ENCODE data around the gene ABLIM2.

Gene ABLIM2

DNA sequence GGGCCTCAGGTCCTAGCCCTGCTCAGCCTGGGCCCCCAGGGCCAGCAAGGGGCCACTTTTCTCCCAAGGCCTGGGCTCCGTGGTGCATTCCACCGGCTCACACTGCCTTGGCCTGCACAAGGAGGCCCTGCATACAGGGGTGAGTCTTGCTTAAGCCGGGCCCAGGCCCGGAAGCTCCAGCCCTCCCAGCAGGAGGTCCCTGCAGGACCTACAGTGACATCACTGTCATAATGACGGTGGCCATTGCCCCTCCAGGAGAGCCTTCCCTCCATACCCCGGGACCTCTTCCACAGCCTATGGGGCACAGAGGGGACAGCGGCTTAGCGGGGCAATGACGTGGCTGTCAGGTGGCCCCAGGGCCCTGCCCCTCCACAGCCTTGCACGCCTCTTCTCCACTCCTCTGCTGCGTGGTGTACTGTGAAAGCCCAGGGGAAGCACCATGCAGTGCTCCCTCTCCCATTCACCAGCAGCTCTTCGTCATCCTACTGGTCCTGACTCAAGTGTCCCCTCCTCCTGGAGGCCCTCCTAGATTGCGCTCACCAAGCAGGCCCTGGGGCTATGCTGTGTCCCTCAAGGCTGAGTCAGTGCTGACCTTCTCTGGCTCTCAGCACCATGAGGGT is 186.6 kb downstream of the ABLIM2 start:
- DNase-seq, result no peak

DNA sequence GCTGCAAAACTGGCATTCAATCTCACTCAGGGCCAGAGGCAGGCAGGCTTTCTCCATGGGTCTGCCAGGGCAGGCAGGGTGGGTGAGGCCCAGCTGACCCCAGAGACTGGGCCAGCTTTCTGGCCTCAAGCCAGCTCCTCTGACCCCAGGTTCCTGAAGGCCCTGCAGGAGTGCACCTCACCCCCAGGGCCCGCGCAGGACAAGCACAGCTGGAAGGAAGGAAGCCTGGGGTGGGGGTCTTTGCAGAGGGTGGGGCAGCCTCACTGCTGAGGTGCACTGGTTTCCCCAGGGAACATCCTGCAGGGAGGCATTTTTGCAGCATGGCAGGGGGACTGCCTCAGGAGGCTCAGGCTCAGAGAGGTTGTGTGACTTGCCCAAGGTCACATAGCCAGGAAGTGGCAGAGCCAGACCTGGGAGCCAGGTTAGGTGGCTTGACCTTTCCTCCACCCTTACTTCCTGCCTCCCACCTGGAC is 187.4 kb downstream of the ABLIM2 start:
- DNase-seq, result no peak

DNA sequence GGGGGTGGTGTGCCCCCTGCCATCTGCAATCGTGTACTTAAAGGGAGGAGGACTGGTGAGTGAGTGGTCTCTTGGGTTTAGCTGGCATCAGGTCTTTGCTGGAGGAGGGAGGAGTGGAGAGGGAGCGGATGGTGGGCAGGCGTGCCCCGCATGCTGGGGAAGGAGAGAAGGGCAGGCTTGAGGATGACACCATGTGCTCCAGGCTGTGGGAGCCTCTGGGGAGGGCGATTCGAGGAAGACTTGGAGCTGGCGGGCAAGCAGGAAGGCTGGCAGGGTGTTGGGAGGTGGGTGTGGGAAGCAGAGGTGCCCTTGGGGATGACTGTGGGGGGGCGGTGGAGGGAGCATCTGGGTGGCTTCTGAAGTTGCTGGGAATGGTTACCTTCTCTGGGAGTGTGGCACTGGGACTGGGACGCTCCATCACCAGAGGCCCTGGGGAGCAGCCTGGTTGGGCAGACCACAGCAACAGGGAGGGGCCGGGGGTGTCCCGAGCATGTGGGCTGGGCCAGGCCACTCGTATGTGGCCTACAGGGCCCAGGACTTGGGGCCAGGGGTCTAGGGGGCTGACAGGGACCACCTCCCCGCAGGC is 188.2 kb downstream of the ABLIM2 start:
- no peak for DNase-seq

DNA sequence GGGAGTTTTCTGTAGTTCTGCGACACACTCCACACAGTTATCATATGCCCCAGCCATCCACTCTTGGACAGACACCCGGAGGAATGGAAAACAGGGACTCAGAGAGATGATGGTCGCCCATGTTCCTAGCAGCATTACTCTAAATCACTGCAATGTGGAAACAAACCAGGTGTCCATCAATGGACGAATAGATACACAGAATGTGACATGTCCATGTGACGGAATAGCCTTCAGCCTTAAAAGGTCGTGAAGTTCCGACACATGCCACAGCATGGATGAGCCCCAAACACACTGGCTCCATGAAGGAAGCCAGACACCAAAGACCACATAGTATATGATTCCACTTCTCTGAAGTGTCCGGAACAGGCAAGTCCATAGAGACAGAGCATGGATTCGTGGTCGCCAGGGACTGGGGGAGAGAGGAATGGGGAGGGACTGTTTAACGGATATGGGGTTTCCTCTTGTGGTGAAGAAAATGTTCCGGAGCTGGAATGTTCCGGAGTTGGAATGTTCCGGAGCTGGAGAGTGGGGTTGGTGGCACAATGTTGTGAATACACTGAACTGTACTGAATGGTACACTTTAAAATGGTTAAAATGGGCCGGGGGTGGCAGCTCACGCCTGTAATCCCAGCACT is 190.2 kb downstream of the ABLIM2 start:
- DNase-seq, result no peak

DNA sequence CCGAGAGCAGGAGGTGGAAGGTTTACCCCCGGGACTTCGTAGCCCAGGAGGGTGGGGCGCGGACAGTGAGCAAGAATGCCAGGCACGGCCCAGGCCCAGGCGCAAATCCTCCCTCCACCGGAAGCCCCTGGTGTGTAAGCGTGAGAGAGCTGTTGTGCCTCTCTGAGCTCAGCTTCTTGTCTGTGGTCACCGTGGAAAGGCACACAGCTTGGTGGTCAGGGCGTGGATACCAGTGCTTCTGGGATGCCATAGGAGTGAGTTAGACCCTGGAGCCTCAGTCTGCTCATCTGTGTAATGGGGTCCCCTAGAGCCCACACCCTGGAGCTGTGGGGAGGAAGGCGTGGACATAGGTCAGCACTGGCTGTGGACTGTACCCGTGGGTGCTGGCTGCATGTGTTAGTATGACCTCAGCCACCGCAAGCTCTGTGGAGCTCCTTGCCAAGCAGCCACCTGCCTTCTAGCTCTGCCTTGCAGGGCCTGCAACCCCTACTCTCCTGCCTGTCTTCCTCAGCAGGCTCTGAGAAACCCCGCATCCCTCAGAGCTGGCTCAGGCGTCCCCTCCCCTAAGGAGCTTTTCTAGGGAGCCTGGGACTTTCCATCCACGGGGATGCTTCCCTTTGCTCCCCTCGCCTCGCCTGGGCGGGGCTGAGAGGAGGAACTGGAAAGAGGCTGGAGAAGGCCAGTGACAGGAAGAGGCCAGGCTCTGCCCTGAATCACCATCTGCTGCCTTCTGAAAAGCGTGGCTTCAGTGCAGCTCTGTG is 190.9 kb downstream of the ABLIM2 start:
- DNase-seq, result no peak

DNA sequence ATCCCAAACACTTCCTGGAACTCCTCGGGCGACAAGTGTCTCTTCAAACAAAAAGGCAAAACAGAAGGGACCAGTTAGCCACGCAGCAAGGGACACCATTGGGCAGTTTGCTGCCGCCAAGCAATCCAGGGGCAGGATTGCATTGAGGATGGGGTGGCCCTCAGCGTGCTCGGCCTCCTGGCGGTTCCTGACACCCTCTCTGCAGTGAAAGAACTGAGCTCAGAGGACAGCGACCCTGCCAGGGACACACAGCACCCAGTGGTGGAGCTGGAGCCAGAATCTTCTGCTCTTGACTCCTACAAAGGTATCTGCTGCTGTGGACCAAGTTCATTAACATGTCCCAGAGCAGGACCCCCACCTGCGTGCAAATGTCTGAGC is 191.6 kb downstream of the ABLIM2 start:
- no peak for DNase-seq

DNA sequence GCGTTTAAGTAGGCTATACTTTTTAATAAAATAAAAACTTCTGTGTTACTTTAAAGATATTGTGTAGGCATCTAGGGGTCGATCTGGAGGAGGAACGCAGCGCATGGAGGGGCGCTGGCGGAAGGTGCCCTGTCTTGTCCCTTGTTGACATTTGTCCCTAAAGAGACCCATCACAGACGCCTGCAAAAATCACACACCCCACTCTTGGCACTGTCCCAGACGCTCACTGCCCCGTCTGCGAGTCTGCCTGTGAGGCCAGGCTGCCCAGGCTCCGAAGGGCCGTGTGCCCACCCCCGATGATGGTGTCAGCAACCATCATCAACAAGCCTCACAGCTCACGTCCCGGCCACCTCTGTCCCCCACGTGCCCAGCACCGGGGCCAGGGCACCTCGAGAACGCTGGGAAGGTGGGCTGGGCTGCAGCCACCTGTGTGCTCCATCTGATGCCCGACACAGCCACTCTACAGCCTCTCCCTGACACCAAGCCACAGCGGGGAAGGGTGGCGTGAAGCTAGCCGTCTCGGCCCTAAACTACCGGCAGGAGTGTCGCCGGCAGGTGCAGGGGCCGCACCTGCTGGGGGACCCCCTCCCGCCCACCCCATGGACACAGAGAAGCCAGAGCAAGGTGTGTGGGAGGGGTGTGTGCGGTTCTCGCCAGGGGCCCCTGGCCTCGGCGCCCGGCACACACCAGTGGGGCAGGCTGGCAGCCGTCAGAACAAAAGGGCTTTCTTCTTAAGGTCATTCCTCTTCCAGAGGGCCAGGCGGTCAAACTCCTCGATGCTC is 192.1 kb downstream of the ABLIM2 start:
- no peak for DNase-seq

DNA sequence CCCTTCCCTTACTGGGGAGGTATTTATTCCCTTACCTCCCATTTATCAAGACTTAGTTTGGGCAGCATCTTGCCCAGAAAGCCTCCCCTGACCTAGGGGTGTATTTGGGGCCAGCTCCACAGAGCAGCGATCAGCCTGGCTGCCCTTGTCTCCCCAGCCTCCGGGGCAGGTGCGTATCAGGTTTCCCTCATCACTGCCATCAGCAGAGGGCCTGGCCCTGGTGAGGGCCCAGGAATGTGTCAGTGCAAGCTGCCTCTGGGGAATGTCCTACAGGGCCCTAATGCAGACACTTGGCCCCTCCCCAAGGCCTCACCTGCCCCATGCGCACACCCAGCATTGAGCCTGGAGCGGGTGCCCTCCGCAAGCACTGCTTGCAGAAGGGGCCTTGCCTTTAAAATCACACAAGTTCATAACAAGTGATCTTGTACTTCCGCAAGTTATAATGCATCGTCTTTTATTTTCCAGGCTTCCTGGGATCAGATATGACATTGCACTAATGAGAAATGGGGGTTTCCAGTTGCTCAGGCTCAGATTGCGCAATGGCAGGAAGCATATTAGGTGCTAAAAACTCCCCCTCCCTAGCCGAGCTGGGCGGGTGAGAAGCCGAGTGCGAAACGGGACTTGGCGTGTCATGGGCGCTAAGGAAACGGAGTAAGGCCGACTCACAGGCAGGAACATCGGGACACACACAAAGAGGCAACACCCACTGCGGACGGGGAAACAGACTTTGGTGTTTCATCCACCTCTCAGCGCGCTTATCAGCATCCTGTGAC is 193.5 kb downstream of the ABLIM2 start:
- peak; percentile 60 for DNase-seq

DNA sequence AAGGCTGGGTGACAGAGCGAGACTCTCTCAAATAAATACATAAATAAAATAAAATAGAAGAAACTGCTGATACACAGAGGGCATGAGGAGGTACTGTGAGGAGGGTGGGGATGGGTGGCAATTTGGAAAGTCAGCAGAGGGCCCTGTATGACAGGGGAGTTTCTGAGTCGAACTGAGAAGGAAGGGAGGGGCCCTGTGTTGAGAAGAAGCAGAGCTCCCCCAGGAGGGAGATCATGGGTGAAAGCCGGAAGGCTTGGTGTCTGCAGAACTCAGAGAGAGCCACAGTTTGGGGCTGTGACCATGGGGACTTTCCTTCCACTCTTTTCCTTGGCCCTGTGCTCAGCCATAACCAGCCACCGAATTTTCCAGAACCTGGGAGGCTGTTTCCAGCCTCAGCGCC is 194.2 kb downstream of the ABLIM2 start:
- DNase-seq, result peak; percentile 69

DNA sequence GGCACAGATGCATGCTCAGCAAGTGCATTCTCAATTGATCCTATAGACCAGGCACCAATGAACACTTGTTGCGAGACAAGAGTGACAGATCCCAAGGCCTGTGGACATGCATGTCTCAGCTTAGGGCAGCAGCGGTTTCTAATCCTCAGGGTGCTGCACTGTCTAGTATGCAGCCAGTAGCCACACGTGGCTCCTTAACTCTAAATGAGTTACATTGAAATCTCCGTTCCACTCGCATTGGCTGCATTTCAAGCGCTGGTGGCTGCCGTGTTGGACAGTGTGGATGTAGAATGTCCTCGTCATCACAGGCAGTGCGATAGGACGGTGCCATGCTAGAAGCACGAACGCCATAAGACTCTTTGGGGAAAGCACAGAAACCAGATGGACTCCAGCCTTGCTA is 194.9 kb downstream of the ABLIM2 start:
- no peak for DNase-seq

DNA sequence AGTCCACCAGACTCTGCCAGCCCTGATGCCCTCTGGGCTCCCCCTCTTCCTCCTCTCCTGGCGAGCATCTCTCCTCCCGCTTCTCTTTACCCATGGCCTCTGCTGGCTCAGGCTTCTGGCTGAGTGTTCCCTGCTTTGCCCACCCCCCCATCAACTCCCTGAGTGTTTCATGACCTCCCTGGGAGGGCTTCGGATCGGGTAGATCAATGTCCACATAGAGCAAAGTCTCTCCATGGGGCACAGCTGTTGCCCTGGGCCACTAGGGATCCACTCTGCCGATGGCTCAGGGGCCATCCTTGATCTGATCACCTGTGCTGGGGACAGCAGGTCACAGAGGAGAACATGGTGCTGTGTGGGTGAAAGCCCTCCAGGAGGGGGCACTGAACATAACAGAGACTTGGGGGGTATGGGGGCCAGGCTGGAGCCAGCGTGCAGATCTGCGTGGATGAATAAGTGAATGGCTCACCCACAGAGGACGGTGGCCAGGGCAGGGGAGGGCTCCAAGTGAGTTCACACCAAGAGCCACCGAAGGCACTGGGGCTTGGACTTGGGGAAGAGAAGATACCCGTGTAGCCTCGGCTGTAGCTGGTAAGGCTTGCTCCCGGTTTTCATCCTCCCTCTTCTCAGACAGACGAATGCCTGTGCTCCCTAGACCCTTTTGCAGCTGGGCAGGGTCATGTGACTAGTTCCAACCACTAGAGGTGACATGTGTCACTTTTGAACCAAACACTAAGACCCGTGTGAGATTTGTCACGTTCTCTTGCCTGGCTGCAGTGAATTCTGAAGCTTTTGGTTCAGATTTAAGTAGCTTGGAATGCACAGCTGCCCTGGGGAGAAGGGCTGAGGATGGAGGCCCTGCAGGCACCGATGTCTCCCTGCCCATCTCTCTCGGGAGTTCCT is 195.8 kb downstream of the ABLIM2 start:
- DNase-seq, result no peak

DNA sequence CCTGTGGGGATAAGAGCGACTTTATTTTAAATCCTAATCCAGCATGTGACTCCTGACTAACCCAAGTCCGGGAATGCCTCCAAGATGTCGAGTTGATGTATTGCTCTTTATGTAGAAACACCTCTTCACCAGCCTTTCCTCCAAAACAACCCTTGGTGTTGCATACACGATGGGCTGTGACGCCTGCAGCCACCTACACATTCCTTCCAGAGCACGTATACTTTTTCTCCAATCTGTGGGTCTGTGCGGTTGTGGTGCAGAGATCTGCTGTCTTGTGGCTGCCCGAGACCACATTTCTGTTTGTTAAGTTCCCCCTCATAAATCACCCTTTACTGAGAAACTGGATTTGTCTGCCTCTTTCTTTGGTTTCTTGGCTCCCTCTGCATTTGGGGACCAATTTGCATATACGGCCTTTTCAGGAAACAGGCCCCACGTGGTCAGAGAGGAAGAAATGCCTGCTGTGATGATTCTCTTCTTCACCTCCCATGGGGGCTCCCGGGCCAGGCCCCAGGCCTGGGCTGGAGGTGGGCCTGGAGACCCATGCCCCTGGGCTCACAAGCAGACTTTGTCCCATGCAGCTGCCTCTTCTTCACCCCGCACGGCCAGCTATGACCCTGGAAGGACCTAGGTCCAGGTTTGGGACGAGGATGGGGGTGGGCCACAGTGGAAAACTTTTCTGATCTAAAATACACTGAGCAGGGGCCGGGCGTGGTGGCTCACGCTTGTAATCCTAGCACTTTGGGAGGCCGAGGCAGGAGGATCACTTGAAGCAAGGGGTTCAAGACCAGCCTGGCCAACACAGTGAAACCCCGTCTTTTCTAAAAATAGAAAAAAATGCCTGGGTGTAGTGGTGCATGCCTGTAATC is 197.6 kb downstream of the ABLIM2 start:
- peak; percentile 79 for DNase-seq

DNA sequence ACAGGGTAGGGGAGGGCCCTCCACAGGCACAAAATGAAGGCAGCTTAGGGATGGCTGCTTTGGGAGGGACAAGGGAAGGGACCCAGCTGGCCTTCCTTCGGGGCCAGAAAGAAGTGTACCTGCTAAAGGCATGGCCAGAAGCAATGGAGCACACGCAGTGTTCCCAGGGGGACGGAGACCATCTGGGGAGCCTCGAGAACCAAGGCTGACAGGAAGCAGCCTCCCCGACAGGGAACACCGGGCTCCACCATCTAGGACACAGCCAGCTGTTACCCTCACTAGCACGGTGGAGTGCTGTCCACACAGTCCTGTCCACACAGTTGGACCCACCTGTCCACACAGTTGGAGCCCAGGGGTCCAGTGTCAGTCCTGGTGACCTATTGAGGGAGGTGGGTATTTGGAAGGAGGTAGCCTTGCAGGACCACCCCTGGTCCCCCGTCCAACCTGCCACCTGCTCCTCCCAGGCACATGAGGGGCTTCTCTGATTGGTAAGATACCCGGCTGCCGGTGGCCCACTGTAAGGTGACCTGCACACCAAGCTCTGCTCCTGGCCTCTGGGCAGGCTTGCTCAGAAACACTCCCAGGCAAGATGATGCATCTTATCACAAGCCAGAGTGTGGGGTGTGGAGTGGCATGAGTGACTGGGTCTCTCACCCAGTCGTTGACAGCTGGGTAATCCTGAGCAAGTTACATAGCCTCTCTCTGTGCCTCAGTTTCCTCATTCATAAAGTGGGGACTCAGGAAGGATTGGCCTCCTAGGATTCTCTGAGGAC is 198.4 kb downstream of the ABLIM2 start:
- DNase-seq, result no peak

DNA sequence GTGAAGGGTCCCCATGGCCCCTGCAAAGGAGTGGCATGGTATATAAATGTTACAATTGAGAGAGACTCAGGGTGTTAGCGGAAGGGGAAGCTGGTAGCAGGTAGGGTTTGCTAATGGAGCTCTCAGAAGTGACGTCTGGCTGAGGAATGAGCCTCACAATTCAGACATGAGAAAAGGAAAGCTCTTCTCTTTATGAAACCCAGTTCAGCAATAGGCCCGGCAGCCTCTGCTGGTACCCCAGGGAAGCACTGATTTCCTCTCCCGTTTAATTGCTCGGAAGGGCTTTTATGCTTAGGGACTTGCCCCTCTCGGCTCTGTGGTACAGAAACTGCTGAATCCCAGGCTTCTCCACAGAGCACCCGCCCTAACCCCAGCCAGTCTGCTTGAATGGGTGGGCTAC is 199.5 kb downstream of the ABLIM2 start:
- DNase-seq, result no peak

DNA sequence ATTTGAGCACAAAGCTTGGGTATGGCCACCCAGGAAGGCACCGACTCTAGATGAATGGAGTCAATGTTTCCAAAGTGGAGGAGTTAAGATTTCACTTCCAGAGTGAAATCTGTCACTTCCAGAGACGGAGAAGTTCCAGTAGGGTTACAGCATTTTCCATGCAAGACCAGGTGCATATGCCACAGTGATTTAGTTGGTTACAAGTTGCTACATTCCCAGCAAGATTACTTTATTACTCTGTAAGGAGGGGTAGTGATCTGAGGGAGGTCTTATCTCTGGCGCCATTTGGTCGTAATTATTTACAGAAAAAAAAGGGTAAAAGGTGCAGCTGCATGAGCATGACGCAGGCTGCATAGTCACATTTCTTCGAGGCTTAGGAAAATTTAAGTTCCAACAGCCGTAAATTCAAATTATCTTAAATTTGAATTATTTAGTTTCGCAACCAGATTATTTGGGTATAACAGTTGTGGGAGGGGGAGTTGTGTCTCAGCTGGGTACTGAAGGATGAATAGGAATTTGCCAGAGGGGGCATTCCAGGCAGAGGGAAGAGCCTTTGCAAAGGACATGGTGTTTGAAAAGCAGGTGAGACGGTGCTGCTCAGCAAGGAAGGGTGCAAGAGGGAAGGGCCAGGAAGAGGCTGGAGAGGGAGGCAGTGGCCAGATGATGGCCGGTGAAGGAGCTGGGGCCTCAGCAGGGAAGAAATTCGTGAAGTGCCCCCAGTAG is 201.5 kb downstream of the ABLIM2 start:
- DNase-seq, result no peak

DNA sequence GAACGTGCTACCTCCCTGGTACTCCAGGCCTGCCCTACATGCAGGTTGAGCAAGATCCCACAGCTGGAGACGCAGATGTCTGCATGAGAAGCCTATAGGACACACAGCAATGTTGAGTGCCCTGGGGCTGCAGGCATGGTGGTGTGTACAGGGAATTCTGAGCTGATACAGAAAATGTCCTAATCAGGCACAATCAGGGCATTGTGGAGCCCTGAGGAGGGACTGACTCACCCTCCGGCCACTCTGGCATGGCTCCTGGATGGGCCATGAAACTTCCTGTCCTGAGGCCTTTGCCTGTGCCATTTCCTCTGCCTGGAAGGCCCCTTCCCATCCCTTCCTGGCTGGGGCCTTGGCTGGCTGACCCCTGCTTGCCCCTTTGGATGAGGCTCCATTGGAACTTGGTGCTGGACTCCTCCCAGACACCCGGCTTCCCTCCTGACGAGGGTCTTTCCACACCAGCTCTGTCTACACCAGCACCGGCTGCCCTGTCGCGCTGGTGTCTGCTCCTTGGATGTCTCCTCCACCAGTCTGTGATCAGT is 202.3 kb downstream of the ABLIM2 start:
- DNase-seq, result no peak

DNA sequence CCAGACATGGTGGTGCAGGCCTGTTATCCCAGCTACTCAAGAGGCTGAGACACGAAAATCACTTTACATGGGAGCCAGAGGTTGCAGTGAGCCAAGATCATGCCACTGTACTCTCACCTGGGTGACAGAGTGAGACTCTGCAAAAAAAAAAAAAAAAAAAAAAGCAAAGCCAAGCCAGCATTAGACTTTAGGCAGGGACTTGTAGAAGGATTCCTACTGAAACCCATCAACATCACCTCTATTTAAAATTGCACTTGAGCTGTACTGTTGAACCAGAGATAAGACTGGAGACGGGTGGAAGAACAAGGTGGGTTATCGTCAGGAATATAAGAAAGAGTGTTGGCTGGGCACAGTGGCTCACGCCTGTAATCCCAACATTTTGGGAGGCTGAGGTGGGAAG is 203.2 kb downstream of the ABLIM2 start:
- DNase-seq, result no peak

DNA sequence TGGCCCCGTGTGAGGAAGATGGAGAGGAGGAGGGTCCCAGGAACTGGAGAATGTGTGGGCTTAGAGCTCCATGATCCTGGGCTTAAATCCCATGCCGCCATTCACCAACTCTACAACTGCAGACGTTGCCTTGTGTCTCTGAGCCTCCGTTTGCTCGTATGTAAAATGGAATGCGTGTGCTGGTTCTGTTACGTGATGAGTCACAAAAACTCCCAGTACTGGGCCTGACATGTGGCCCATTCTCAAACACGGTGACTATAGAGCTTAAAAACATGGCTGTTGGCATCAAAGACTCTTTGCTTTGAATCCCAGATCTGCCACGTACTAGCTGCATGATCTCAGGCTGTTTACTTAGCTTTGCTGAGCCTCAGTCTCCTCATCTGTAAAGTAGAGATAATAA is 206.0 kb downstream of the ABLIM2 start:
- DNase-seq, result no peak

Data from activated CD4-positive, alpha-beta T cell treated with anti-CD3 and anti-CD28 coated beads, Interleukin-2, amount 50 U/mL, for 16 hours (primary cell).